Mucosa of descending colon (tissue), 3 donors: ENCODE results near the gene PDE6A. TPM values are rescaled to one million over a fixed set of nuclear protein-coding genes. Genes with fewer than 3 reads are reported as not detected.
A peak's percentile ranks its signal among the peaks of the same experiment; 100 is the strongest.
"Not testable (repeated sequence)": the region's sequence is repeated elsewhere in the genome, so short reads cannot be mapped to it uniquely, and the experiment has no call there.

Experiments used
- ATAC-seq: fragments of 200-7000 bp; cut with Tn5 transposase; one replicate; pipeline ENCODE4 v1.9.1; 2020; ENCODE audit warnings: mild to moderate bottlenecking, moderate library complexity
- DNase-seq, 3 donors: peaks; one replicate each; pipeline ENCODE4 v3.0.0-alpha.2; 2020
- H3K36me3 ChIP-seq: fragments of 200-600 bp; one replicate; pipeline ENCODE4 v1.8.0; 2021; ENCODE audit warnings: low read depth, mild to moderate bottlenecking
- H3K4me1 ChIP-seq: fragments of 200-600 bp; one replicate; pipeline ENCODE4 v1.8.0; 2021; ENCODE audit warnings: low read depth, mild to moderate bottlenecking
- H3K4me3 ChIP-seq: fragments of 200-600 bp; one replicate; pipeline ENCODE4 v1.8.0; 2021; ENCODE audit warnings: mild to moderate bottlenecking
- H3K9me3 ChIP-seq: fragments of 200-600 bp; one replicate; pipeline ENCODE4 v1.8.0; 2021; ENCODE audit warnings: mild to moderate bottlenecking
- CTCF ChIP-seq: fragments of 200-600 bp; IDR thresholded peaks from one replicate; pipeline ENCODE4 v1.8.0; 2022; ENCODE audit warnings: antibody characterized with exemption, mild to moderate bottlenecking
- intact Hi-C, 2 donors: fragments of 100-400 bp; cut with DNase I in 1 of 2; cut with micrococcal nuclease in 1 of 2; formaldehyde crosslinking; loops; one replicate each; pipeline versions ENCODE4 v1.11.0 to v1.11.1; 2022; cut with DNase I, micrococcal nuclease
- total RNA-seq, 3 donors: library from RNA; stranded (reverse); fragmentation: NEBNext Ultra II Directional in 2 of 3; extraction: Animal tissue kit (Norgen Biotek cat#: 25700) in 2 of 3; gene quantifications; one replicate each; pipeline versions ENCODE4 v1.2.1 to v1.2.4, GENCODE V29; 2021 to 2023
- donor health status: DM: no; HTN: no; CAD: no; lungs with moderate emphysema.
- donor health status: DM: no; HTN: no; CAD: no.
- donor health status: DM: no; HTN: yes; CAD: no.

Gene PDE6A
- total RNA-seq, 3 donors from 2014 or later: 1.6 to 7.3 (median 3.4) TPM

GRCh38 chr5:149863176-149863575 is 81.4 kb downstream of the PDE6A start:
- no peak for ATAC-seq
- no peaks in the 10 kb centered on the region for H3K36me3 ChIP-seq
- DNase-seq: no peak
- no peaks in the 10 kb centered on the region for H3K9me3 ChIP-seq
- H3K4me1 ChIP-seq: no peaks in the 10 kb centered on the region
- intact Hi-C loops: no loop called here
- TF ChIP-seq CTCF: no peak
- no peak overlapping the region for H3K4me3 ChIP-seq

DNA sequence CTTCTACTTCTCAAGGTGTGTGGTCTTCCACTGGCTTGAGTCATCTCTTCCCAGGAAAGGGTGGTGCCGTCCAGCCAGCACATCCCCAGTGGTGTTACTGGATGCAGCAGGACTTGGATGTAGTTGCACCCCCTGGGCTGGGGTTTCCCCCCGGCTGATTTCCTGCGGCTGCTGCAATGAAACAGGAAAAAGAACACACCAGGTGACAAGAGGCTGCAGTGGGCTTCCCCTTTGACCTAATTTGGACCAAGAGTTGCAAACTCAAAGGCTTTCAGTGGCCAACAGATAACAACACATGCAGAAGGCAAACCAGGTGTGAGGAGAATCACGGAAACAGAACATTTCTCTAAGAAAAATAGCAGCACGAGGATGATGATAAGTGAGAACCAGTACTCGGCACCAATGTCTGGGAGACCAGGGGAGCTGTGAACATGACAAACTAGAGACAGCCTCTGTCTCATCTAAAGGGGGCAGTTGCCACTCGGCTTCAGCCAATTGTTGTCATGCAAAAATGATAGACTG is 83.7 kb downstream of the PDE6A start:
- TF ChIP-seq CTCF: no peak
- Histone ChIP-seq H3K36me3 (no peaks in the 10 kb centered on the region), H3K4me3 (no peak overlapping the region), H3K9me3 (no peaks in the 10 kb centered on the region), H3K4me1 (peaks cover 14% of the 10 kb centered on the region)
- DNase-seq (no peak), ATAC-seq (no peak)
- intact Hi-C loops: no loop called here

- no peak for TF ChIP-seq CTCF
- intact Hi-C loops: no loop called here
- no peak for DNase-seq
- peaks cover 24% of the 10 kb centered on the region for H3K4me1 ChIP-seq
- H3K36me3 ChIP-seq: no peaks in the 10 kb centered on the region
- H3K9me3 ChIP-seq: no peaks in the 10 kb centered on the region
- H3K4me3 ChIP-seq: no peak overlapping the region
- ATAC-seq: no peak
Measured at GRCh38 chr5:149859746-149860145, 84.8 kb downstream of the PDE6A start.

DNA sequence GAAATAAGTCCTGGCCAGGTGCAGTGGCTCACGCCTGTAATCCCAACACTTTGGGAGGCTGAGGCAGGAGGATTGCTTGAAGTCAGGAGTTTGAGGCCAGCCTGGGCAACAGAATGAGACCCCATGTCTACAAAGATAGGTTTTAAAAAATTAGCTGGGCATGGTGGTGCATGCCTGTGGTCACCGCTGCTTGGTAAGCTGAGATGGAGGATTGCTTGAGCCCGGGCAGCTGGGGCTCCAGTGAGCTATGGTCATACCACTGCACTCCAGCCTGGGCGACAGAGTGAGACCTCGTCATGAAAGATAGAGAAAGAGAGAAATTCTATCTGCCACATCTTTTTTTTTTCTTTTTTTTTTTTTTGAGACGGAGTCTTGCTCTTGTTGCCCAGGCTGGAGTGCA is 86.1 kb downstream of the PDE6A start:
- peaks cover 24% of the 10 kb centered on the region for H3K4me1 ChIP-seq
- intact Hi-C loops, H3K9me3 ChIP-seq, H3K36me3 ChIP-seq, DNase-seq, ATAC-seq, H3K4me3 ChIP-seq: not testable (repeated sequence)

DNA sequence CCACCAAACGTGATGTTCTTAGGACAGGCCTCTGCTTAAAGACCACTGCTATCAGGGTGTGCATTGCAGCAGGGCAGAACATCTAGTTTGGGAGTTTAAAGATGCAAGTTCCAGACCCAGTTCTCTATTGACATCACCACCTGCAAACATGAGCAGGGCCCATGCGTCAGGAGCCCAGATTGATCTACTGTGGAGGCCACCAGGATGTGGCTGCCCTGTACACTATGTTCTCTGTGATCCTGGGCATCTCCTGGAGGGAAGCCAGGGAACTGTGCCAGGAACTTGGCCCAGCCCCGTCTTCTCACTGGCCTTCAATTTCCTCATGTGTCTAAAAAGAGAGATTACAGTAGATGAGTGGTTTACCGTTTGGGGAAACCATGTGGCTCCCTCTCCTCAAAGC is 87.1 kb downstream of the PDE6A start:
- Histone ChIP-seq H3K4me3 (no peak overlapping the region), H3K4me1 (peaks cover 27% of the 10 kb centered on the region), H3K36me3 (no peaks in the 10 kb centered on the region), H3K9me3 (no peaks in the 10 kb centered on the region)
- no peak for TF ChIP-seq CTCF
- ATAC-seq (peak; percentile 97), DNase-seq (peak; percentile 92 to 93 (median 93))
- intact Hi-C loops: no loop called here

DNA sequence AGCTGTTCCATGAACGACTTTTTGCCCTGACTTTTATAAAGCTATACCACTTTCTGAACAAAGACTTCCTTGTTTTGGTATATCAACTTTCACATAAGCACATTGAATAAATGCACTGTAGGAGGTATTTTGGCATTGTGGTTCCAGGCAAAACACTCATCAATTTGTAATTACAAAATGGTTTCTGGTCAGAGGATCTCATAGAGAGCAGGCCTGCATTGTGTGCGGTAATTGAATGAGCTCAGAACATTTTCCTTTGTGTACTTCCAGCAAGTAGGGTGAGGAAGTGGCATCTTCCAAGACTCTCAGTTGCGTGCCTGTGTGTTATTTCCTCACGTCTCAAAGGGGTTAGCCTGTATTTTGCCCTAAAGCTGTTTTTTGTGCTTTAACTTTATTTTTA is 89.2 kb downstream of the PDE6A start:
- no peak for TF ChIP-seq CTCF
- ATAC-seq (no peak), DNase-seq (no peak)
- intact Hi-C loops: no loop called here
- Histone ChIP-seq H3K36me3 (no peaks in the 10 kb centered on the region), H3K4me1 (peaks cover 34% of the 10 kb centered on the region), H3K9me3 (no peaks in the 10 kb centered on the region), H3K4me3 (no peak overlapping the region)
